Liver (tissue), 9 donors: Measurements from ENCODE around the gene SGMS1. TPM values are rescaled to one million over a fixed set of nuclear protein-coding genes. Genes with fewer than 3 reads are reported as not detected.

Source experiments
- DNase-seq: peaks from one replicate; pipeline ENCODE4 v3.0.0-alpha.2; 2017; ENCODE audit warnings: low spot score
- H3K27ac ChIP-seq, 2 donors: one replicate each; pipeline ENCODE4 v1.7.0; 2013; ENCODE audit warnings: inconsistent platforms in 2 of 2, low read length in 2 of 2, control low read depth in 1 of 2, low read depth in 1 of 2, mild to moderate bottlenecking in 1 of 2
- H3K27me3 ChIP-seq, 4 donors: one replicate each; pipeline versions ENCODE4 v1.6.1 to v1.7.0; 2013; ENCODE audit warnings: low read length in 3 of 4, inconsistent platforms in 1 of 4, mild to moderate bottlenecking in 1 of 4, moderate library complexity in 1 of 4; ENCODE audit not compliant: control insufficient read depth in 4 of 4, insufficient read depth in 4 of 4
- H3K36me3 ChIP-seq, 4 donors: one replicate each; pipeline versions ENCODE4 v1.6.1 to v1.7.0; 2013; ENCODE audit warnings: low read length in 3 of 4, mild to moderate bottlenecking in 3 of 4, low read depth in 1 of 4, moderate library complexity in 1 of 4; ENCODE audit not compliant: control insufficient read depth in 4 of 4, insufficient read depth in 3 of 4
- H3K4me1 ChIP-seq, 4 donors: one replicate each; pipeline versions ENCODE4 v1.6.1 to v1.7.0; 2013; ENCODE audit warnings: low read length in 3 of 4, mild to moderate bottlenecking in 3 of 4, moderate library complexity in 1 of 4; ENCODE audit not compliant: control insufficient read depth in 4 of 4, insufficient read depth in 4 of 4
- H3K4me3 ChIP-seq, 3 donors: one replicate each; pipeline versions ENCODE4 v1.6.1 to v1.7.0; 2013; ENCODE audit warnings: low read length in 3 of 3, control low read depth in 1 of 3, low read depth in 1 of 3, mild to moderate bottlenecking in 1 of 3
- H3K9ac ChIP-seq, 2 donors: one replicate each; pipeline ENCODE4 v1.7.0; 2013; ENCODE audit warnings: low read length in 2 of 2, mild to moderate bottlenecking in 2 of 2, moderate library complexity in 2 of 2, control low read depth in 1 of 2, low read depth in 1 of 2
- H3K9me3 ChIP-seq, 4 donors: one replicate each; pipeline versions ENCODE4 v1.6.1 to v1.7.0; 2013; ENCODE audit warnings: low read length in 3 of 4; ENCODE audit not compliant: control insufficient read depth in 4 of 4
- ATF3 ChIP-seq: IDR thresholded peaks from 2 replicates; pipeline ENCODE4 v1.6.1; 2016; ENCODE audit warnings: antibody characterized with exemption
- EGR1 ChIP-seq, 2 donors: IDR thresholded peaks; 2 replicates each; pipeline ENCODE4 v1.6.1; 2016 to 2018; ENCODE audit warnings: antibody characterized with exemption in 2 of 2, low read depth in 2 of 2
- FOXA1 ChIP-seq: IDR thresholded peaks from 2 replicates; pipeline ENCODE4 v1.6.1; 2016; ENCODE audit warnings: antibody characterized with exemption
- FOXA2 ChIP-seq: IDR thresholded peaks from 2 replicates; pipeline ENCODE4 v1.6.1; 2016; ENCODE audit warnings: antibody characterized with exemption
- GABPA ChIP-seq, 2 donors: IDR thresholded peaks in 1 of 2; conservative IDR thresholded peaks in 1 of 2; 2 replicates each; pipeline ENCODE4 v1.6.1; 2016; ENCODE audit warnings: antibody characterized with exemption in 2 of 2, mild to moderate bottlenecking in 1 of 2, moderate library complexity in 1 of 2
- HNF4A ChIP-seq, 2 donors: conservative IDR thresholded peaks; 2 replicates each; pipeline ENCODE4 v1.6.1; 2016; ENCODE audit warnings: antibody characterized with exemption in 2 of 2, mild to moderate bottlenecking in 2 of 2
- HNF4G ChIP-seq: IDR thresholded peaks from 2 replicates; pipeline ENCODE4 v1.6.1; 2016; ENCODE audit warnings: antibody characterized with exemption
- JUND ChIP-seq, 2 donors: IDR thresholded peaks; 2 replicates each; pipeline ENCODE4 v1.6.1; 2016; ENCODE audit warnings: antibody characterized with exemption in 2 of 2
- NR2F2 ChIP-seq: IDR thresholded peaks from 2 replicates; pipeline ENCODE4 v1.6.1; 2016; ENCODE audit warnings: antibody characterized with exemption
- RAD21 ChIP-seq, 2 donors: IDR thresholded peaks; 2 replicates each; pipeline ENCODE4 v1.6.1; 2016; ENCODE audit warnings: antibody characterized with exemption in 2 of 2, mild to moderate bottlenecking in 2 of 2
- RXRA ChIP-seq, 2 donors: IDR thresholded peaks; 2 replicates each; pipeline ENCODE4 v1.6.1; 2017 to 2018; ENCODE audit warnings: antibody characterized with exemption in 2 of 2, mild to moderate bottlenecking in 1 of 2
- SP1 ChIP-seq: IDR thresholded peaks from 2 replicates; pipeline ENCODE4 v1.6.1; 2018; ENCODE audit warnings: antibody characterized with exemption, mild to moderate bottlenecking
- TAF1 ChIP-seq: conservative IDR thresholded peaks from 2 replicates; pipeline ENCODE4 v1.6.1; 2016; ENCODE audit warnings: antibody characterized with exemption, mild to moderate bottlenecking
- YY1 ChIP-seq: IDR thresholded peaks from 2 replicates; pipeline ENCODE4 v1.6.1; 2016; ENCODE audit warnings: antibody characterized with exemption, mild to moderate bottlenecking
- ZBTB33 ChIP-seq: IDR thresholded peaks from 2 replicates; pipeline ENCODE4 v1.6.1; 2016; ENCODE audit warnings: antibody characterized with exemption
- WGBS: extraction: QIAGEN DNeasy Blood & Tissue Kit; methylation state at CpG from one replicate; pipeline ENCODE4 v1.1.7; 2013; 5-methylcytosine and 5-hydroxymethylcytosine counted together
- polyA plus RNA-seq, 2 donors: library from polyadenylated mRNA; stranded (reverse) in 1 of 2; unstranded in 1 of 2; fragments of 200-250 nt in 1 of 2; fragments of >200 nt in 1 of 2; fragmentation: Nextera tagmentation in 1 of 2; extraction: Ambion mirVana in 1 of 2; gene quantifications; one replicate each; pipeline versions ENCODE4 v1.2.1 to v1.2.3, GENCODE V29; 2013 to 2015
- total RNA-seq, 2 donors: library from RNA; depleted of rRNA; stranded (reverse); fragments of >200 nt; gene quantifications; one replicate each; pipeline ENCODE4 v1.2.3, GENCODE V29; 2014
- TF ChIP-seq, protein P1 (sequence below): IDR thresholded peaks from 2 replicates; pipeline ENCODE4 v1.6.1; 2016; ENCODE audit warnings: antibody characterized with exemption
- TF ChIP-seq, protein P2 (sequence below): fragments of 150-350 bp; IDR thresholded peaks from 2 replicates; pipeline ENCODE4 v1.5.1; 2017; ENCODE audit warnings: improper control_type of control experiment, low read depth, low read length; ENCODE audit not compliant: missing input control
- TF ChIP-seq, protein P3 (sequence below): IDR thresholded peaks from 2 replicates; pipeline ENCODE4 v1.6.1; 2016; ENCODE audit warnings: antibody characterized with exemption, mild to moderate bottlenecking
- donor health status: healthy.
- donor health status: healthy.
- donor health status: healthy.
- donor health status: healthy.
- donor health status: healthy.

The SGMS1 gene
- total and polyA plus RNA-seq, 4 donors: 6.8 to 98.2 (median 21.1) TPM

GRCh38 chr10:50397312-50398140, 226.2 kb downstream of the SGMS1 start:
- no peak for TF ChIP-seq ATF3
- TF ChIP-seq HNF4G: no peak
- TF ChIP-seq NR2F2: no peak
- TF ChIP-seq, protein P1, sequence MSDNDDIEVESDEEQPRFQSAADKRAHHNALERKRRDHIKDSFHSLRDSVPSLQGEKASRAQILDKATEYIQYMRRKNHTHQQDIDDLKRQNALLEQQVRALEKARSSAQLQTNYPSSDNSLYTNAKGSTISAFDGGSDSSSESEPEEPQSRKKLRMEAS: no peak
- TF ChIP-seq FOXA1: no peak
- TF ChIP-seq HNF4A (conservative IDR thresholded peaks at IDR 0.05): no peak
- no peak for TF ChIP-seq RAD21 (IDR thresholded peaks at IDR 0.05)
- no peak for TF ChIP-seq GABPA (IDR thresholded peaks at IDR 0.05 in 1 of 2, conservative IDR thresholded peaks at IDR 0.05 in 1 of 2)
- no peak for TF ChIP-seq FOXA2
- TF ChIP-seq, protein P2, sequence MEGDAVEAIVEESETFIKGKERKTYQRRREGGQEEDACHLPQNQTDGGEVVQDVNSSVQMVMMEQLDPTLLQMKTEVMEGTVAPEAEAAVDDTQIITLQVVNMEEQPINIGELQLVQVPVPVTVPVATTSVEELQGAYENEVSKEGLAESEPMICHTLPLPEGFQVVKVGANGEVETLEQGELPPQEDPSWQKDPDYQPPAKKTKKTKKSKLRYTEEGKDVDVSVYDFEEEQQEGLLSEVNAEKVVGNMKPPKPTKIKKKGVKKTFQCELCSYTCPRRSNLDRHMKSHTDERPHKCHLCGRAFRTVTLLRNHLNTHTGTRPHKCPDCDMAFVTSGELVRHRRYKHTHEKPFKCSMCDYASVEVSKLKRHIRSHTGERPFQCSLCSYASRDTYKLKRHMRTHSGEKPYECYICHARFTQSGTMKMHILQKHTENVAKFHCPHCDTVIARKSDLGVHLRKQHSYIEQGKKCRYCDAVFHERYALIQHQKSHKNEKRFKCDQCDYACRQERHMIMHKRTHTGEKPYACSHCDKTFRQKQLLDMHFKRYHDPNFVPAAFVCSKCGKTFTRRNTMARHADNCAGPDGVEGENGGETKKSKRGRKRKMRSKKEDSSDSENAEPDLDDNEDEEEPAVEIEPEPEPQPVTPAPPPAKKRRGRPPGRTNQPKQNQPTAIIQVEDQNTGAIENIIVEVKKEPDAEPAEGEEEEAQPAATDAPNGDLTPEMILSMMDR: no peak
- TF ChIP-seq JUND (IDR thresholded peaks at IDR 0.05): no peak
- no peak for TF ChIP-seq YY1
- TF ChIP-seq, protein P3, sequence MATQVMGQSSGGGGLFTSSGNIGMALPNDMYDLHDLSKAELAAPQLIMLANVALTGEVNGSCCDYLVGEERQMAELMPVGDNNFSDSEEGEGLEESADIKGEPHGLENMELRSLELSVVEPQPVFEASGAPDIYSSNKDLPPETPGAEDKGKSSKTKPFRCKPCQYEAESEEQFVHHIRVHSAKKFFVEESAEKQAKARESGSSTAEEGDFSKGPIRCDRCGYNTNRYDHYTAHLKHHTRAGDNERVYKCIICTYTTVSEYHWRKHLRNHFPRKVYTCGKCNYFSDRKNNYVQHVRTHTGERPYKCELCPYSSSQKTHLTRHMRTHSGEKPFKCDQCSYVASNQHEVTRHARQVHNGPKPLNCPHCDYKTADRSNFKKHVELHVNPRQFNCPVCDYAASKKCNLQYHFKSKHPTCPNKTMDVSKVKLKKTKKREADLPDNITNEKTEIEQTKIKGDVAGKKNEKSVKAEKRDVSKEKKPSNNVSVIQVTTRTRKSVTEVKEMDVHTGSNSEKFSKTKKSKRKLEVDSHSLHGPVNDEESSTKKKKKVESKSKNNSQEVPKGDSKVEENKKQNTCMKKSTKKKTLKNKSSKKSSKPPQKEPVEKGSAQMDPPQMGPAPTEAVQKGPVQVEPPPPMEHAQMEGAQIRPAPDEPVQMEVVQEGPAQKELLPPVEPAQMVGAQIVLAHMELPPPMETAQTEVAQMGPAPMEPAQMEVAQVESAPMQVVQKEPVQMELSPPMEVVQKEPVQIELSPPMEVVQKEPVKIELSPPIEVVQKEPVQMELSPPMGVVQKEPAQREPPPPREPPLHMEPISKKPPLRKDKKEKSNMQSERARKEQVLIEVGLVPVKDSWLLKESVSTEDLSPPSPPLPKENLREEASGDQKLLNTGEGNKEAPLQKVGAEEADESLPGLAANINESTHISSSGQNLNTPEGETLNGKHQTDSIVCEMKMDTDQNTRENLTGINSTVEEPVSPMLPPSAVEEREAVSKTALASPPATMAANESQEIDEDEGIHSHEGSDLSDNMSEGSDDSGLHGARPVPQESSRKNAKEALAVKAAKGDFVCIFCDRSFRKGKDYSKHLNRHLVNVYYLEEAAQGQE: no peak
- no peak for TF ChIP-seq ZBTB33
- TF ChIP-seq EGR1 (IDR thresholded peaks at IDR 0.05; ENCODE audit: low read depth in 2 of 2): no peak
- TF ChIP-seq TAF1: no peak
- TF ChIP-seq RXRA (IDR thresholded peaks at IDR 0.05): no peak
- TF ChIP-seq SP1: no peak
- H3K27me3 ChIP-seq: no peaks in the 10 kb centered on the region
- no peaks in the 10 kb centered on the region for H3K36me3 ChIP-seq
- peaks cover 10 to 46% (median 36%) of the 10 kb centered on the region in 4 donors for H3K4me1 ChIP-seq
- no peaks in the 10 kb centered on the region for H3K9me3 ChIP-seq
- H3K4me3 ChIP-seq: no peak overlapping the region
- DNase-seq: no peak
- no peak overlapping the region for H3K9ac ChIP-seq
- 66% methylated on average over 8 of the region's 8 CpGs for WGBS
- H3K27ac ChIP-seq: no peak overlapping the region
